Measurements from ENCODE around the gene RAB1B.

RAB1B gene

DNA sequence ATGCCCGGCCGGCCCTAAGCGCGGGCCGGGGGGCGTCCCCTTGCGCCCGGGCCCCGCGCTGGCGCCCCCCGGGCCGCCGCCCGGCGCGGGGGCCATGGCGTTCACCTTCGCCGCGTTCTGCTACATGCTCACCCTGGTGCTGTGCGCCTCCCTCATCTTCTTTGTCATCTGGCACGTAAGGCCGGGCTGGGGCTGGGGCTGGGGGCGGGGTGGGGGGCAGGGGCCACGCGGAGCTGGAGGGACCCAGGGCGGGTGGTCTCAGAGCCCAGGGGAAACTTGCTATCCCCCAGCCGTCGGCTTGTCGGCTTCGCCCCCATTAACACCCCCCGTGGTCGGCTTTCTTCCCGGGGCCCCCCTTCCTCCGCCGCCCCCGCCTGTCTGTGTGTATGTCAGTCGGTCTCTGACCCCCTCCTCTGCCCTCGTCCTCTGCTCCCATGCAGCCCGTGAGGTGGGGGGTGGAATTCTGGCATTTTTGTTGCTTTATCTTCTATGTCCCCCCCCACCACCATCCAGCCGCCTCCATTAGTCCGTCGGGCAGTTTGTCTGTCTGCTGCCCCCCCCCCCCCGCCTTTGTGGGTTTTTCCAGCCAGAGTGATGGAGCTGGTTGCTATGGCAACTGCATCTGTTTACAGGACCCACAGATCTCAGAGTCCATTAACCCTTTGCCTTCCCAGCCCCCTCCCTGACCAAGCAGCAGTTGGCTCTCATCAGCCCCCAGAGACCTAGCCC lies 10.1 kb downstream of the RAB1B start:
- TF ChIP-seq, protein P1, sequence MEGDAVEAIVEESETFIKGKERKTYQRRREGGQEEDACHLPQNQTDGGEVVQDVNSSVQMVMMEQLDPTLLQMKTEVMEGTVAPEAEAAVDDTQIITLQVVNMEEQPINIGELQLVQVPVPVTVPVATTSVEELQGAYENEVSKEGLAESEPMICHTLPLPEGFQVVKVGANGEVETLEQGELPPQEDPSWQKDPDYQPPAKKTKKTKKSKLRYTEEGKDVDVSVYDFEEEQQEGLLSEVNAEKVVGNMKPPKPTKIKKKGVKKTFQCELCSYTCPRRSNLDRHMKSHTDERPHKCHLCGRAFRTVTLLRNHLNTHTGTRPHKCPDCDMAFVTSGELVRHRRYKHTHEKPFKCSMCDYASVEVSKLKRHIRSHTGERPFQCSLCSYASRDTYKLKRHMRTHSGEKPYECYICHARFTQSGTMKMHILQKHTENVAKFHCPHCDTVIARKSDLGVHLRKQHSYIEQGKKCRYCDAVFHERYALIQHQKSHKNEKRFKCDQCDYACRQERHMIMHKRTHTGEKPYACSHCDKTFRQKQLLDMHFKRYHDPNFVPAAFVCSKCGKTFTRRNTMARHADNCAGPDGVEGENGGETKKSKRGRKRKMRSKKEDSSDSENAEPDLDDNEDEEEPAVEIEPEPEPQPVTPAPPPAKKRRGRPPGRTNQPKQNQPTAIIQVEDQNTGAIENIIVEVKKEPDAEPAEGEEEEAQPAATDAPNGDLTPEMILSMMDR (IDR thresholded peaks at IDR 0.05; ENCODE audit: borderline replicate concordance, extremely low read depth, low read length, poor library complexity, severe bottlenecking), result no peak
- TF ChIP-seq EZH2 (IDR thresholded peaks at IDR 0.05; ENCODE audit: borderline replicate concordance, low read depth, low read length, severe bottlenecking), result no peak
- Histone ChIP-seq H2AFZ (ENCODE audit: low read depth, low read length) (no peak overlapping the region), H3K9me3 (ENCODE audit: insufficient read depth, low read length, severe bottlenecking) (no peaks in the 10 kb centered on the region), H3K36me3 (ENCODE audit: insufficient read depth, low read length) (peaks cover 28% of the 10 kb centered on the region), H3K27me3 (ENCODE audit: insufficient read depth, low read length, poor library complexity) (no peaks in the 10 kb centered on the region), H3K79me2 (ENCODE audit: insufficient read depth, low read length) (no peaks in the 10 kb centered on the region), H3K4me1 (ENCODE audit: insufficient read depth, low read length) (peaks cover 26% of the 10 kb centered on the region), H3K4me2 (ENCODE audit: insufficient read depth, low read length) (peak overlapping the region; percentile 42; the same call in 1 of the 2 replicates), H3K27ac (ENCODE audit: low read length) (no peak overlapping the region), H4K20me1 (ENCODE audit: insufficient read depth, low read length) (peaks cover 61% of the 10 kb centered on the region), H3K4me3 (ENCODE audit: low read depth in 1 of 2, low read length in 2 of 2) (peak overlapping the region in 1 of 2 experiments; percentile 27; a peak in 1 of 4 replicates), H3K9ac (ENCODE audit: low read depth, low read length) (no peak overlapping the region)
- no peak for DNase-seq
- ATAC-seq (ENCODE audit: insufficient read depth, low read depth), result no peak

DNA sequence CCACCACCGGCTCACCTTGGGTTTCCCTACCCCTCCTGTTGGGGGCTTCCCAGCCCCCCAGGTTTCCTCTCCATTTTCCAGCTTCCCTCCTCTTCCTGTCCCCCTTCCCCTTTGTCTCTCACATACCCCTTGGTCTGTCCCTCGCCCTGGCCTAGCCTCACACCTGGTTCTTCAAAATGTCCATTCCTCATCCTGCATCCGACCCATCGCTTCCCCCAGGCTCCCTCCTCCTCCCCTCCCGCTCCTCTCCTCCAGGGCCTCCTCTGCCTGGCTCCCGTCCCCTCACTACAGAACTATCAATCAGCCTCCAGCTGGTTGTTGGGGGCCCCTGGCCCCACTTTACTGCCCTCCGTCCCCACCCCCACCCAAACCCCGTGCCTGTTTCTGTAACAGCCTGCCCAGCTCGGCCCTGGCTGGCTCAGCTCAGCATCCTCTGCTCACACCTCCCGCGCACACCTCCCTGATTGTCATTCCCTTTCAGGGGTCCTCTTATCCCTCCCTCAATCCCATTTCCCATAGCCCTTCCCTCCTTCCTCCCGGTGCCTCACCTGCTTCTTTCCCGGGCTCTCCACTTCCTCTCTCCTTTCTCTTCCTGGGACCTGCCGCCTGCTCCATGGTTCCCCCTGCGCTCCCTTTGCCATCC lies 10.8 kb downstream of the RAB1B start:
- Histone ChIP-seq H3K4me3 (ENCODE audit: low read depth in 1 of 2, low read length in 2 of 2) (no peak overlapping the region), H3K9ac (ENCODE audit: low read depth, low read length) (no peak overlapping the region), H3K4me1 (ENCODE audit: insufficient read depth, low read length) (peaks cover 26% of the 10 kb centered on the region), H3K4me2 (ENCODE audit: insufficient read depth, low read length) (no peak overlapping the region), H3K36me3 (ENCODE audit: insufficient read depth, low read length) (peaks cover 22% of the 10 kb centered on the region), H3K9me3 (ENCODE audit: insufficient read depth, low read length, severe bottlenecking) (no peaks in the 10 kb centered on the region), H3K79me2 (ENCODE audit: insufficient read depth, low read length) (no peaks in the 10 kb centered on the region), H3K27me3 (ENCODE audit: insufficient read depth, low read length, poor library complexity) (no peaks in the 10 kb centered on the region), H3K27ac (ENCODE audit: low read length) (no peak overlapping the region), H2AFZ (ENCODE audit: low read depth, low read length) (no peak overlapping the region), H4K20me1 (ENCODE audit: insufficient read depth, low read length) (peaks cover 59% of the 10 kb centered on the region)
- ATAC-seq (ENCODE audit: insufficient read depth, low read depth) (no peak), DNase-seq (no peak)
- TF ChIP-seq EZH2 (IDR thresholded peaks at IDR 0.05; ENCODE audit: borderline replicate concordance, low read depth, low read length, severe bottlenecking), result no peak
- TF ChIP-seq, protein P1 (IDR thresholded peaks at IDR 0.05; ENCODE audit: borderline replicate concordance, extremely low read depth, low read length, poor library complexity, severe bottlenecking), result no peak

DNA sequence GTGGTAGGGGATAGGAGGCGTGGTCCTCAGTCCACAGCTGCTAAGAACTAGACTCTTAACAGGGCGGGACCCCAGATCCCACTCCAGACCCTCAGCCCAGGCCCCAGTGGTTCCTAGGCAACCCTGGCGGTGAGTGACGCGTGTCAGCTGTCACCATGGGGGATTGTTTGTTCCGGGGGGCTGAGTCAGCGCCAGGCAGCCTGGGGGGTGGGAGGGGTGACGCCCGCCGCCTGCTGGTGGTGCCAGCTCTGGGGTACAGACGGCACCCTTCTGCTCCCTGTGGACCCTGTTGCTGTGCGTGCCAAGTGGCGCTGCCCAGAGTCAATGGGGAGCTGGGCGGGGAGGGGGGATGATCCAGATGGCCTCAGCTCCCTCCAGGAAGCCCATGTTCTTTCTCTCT lies 12.0 kb downstream of the RAB1B start:
- Histone ChIP-seq H3K79me2 (ENCODE audit: insufficient read depth, low read length) (no peaks in the 10 kb centered on the region), H3K4me1 (ENCODE audit: insufficient read depth, low read length) (peaks cover 26% of the 10 kb centered on the region), H2AFZ (ENCODE audit: low read depth, low read length) (no peak overlapping the region), H3K4me3 (ENCODE audit: low read depth in 1 of 2, low read length in 2 of 2) (no peak overlapping the region), H3K4me2 (ENCODE audit: insufficient read depth, low read length) (no peak overlapping the region), H3K9me3 (ENCODE audit: insufficient read depth, low read length, severe bottlenecking) (no peaks in the 10 kb centered on the region), H3K9ac (ENCODE audit: low read depth, low read length) (no peak overlapping the region), H3K36me3 (ENCODE audit: insufficient read depth, low read length) (peaks cover 11% of the 10 kb centered on the region), H3K27me3 (ENCODE audit: insufficient read depth, low read length, poor library complexity) (no peaks in the 10 kb centered on the region), H4K20me1 (ENCODE audit: insufficient read depth, low read length) (peaks cover 49% of the 10 kb centered on the region), H3K27ac (ENCODE audit: low read length) (no peak overlapping the region)
- DNase-seq (no peak), ATAC-seq (ENCODE audit: insufficient read depth, low read depth) (no peak)
- TF ChIP-seq EZH2 (IDR thresholded peaks at IDR 0.05; ENCODE audit: borderline replicate concordance, low read depth, low read length, severe bottlenecking), result no peak
- TF ChIP-seq, protein P1 (IDR thresholded peaks at IDR 0.05; ENCODE audit: borderline replicate concordance, extremely low read depth, low read length, poor library complexity, severe bottlenecking), result no peak

Measured in DND-41 (cell line).